PC-9 (cell line): ENCODE measurements around the gene DENND2A. TPM values are rescaled to one million over a fixed set of nuclear protein-coding genes. Genes with fewer than 3 reads are reported as not detected.
A peak's percentile ranks its signal among the peaks of the same experiment; 100 is the strongest.
"Not testable (repeated sequence)": the region's sequence is repeated elsewhere in the genome, so short reads cannot be mapped to it uniquely, and the experiment has no call there.

ENCODE experiments used
- BruUV-seq: library from RNA; stranded (reverse); fragments of 400-500 nt; replicated peaks from 2 replicates; lab custom pipeline; 2021; lab: Mats Ljungman, UMichigan
- CTCF ChIA-PET: fragments of 300-600 bp; sonication (Branson Sonifier 250); formaldehyde crosslinking; loops from one replicate; lab custom pipeline; 2022; ENCODE audit warnings: antibody characterized with exemption; lab: Charles Lee
- POLR2A ChIA-PET: fragments of 300-600 bp; sonication (Branson Sonifier 250); formaldehyde crosslinking; loops from one replicate; lab custom pipeline; 2022; ENCODE audit warnings: antibody characterized with exemption; ENCODE audit not compliant: unreplicated experiment; lab: Charles Lee
- DNase-seq, 2 experiments: peaks; one replicate each; pipeline versions ENCODE4 v3.0.0 to v3.0.0-alpha.2; 2015 to 2022; ENCODE audit warnings: mixed read lengths in 1 of 2
- H2AFZ ChIP-seq: fragments of 200-600 bp; sonication (generic); 2 replicates; pipeline ENCODE4 v1.8.1; 2017; ENCODE audit warnings: antibody characterized with exemption
- H3F3A ChIP-seq: fragments of 200-600 bp; sonication (generic); 2 replicates; pipeline ENCODE4 v1.8.1; 2017; ENCODE audit warnings: antibody characterized with exemption, mild to moderate bottlenecking, low read depth; ENCODE audit not compliant: insufficient read depth
- H3K27ac ChIP-seq: fragments of 200-600 bp; sonication (generic); 2 replicates; pipeline ENCODE4 v1.6.1; 2016; ENCODE audit warnings: mixed run types
- H3K27me3 ChIP-seq: fragments of 200-600 bp; sonication (generic); 2 replicates; pipeline ENCODE4 v1.6.1; 2016; ENCODE audit warnings: low read depth, mixed run types; ENCODE audit not compliant: insufficient read depth
- H3K36me3 ChIP-seq: fragments of 200-600 bp; sonication (generic); 2 replicates; pipeline ENCODE4 v1.6.1; 2016; ENCODE audit warnings: low read depth, mixed run types
- H3K4me1 ChIP-seq: fragments of 200-600 bp; sonication (generic); replicated peaks from 2 replicates; pipeline ENCODE4 v1.6.1; 2016; ENCODE audit warnings: mixed run types; ENCODE audit not compliant: insufficient read depth
- H3K4me2 ChIP-seq: fragments of 200-600 bp; sonication (generic); 2 replicates; pipeline ENCODE4 v1.6.1; 2017; ENCODE audit warnings: mixed run types
- H3K4me3 ChIP-seq: fragments of 200-600 bp; sonication (generic); 2 replicates; pipeline ENCODE4 v1.6.1; 2016; ENCODE audit warnings: mixed run types
- H3K79me2 ChIP-seq: fragments of 200-600 bp; sonication (generic); 2 replicates; pipeline ENCODE4 v1.6.1; 2017; ENCODE audit warnings: low read depth, mixed run types
- H3K9me2 ChIP-seq: fragments of 200-600 bp; sonication (generic); 2 replicates; pipeline ENCODE4 v1.8.1; 2017; ENCODE audit warnings: mild to moderate bottlenecking; ENCODE audit not compliant: insufficient read depth
- H3K9me3 ChIP-seq: fragments of 200-600 bp; sonication (generic); 2 replicates; pipeline ENCODE4 v1.8.1; 2016; ENCODE audit warnings: low read depth; ENCODE audit not compliant: insufficient read depth
- H4K20me1 ChIP-seq: fragments of 200-600 bp; sonication (generic); 2 replicates; pipeline ENCODE4 v1.8.1; 2017; ENCODE audit not compliant: insufficient read depth
- EZH2 ChIP-seq: fragments of 200-600 bp; sonication (generic); IDR thresholded peaks from 2 replicates; pipeline ENCODE4 v1.8.0; 2017; ENCODE audit warnings: antibody characterized with exemption, low read depth
- intact Hi-C: fragments of 100-400 bp; cut with micrococcal nuclease; formaldehyde crosslinking; loops from one replicate; pipeline ENCODE4 v1.10.0; 2022; ENCODE audit not compliant: unreplicated experiment
- total RNA-seq: library from RNA; stranded (reverse); gene quantifications from 2 replicates; pipeline ENCODE4 v1.2.3, GENCODE V29; 2021
- TF ChIP-seq, protein P1 (sequence below): fragments of 200-600 bp; sonication (generic); conservative IDR thresholded peaks from 2 replicates; pipeline ENCODE4 v1.6.1; 2017; ENCODE audit warnings: mixed run types, antibody characterized with exemption, mild to moderate bottlenecking, moderate library complexity

DENND2A gene
- total RNA-seq, 1 experiment from 2014 or later, result 4.2 TPM

DNA sequence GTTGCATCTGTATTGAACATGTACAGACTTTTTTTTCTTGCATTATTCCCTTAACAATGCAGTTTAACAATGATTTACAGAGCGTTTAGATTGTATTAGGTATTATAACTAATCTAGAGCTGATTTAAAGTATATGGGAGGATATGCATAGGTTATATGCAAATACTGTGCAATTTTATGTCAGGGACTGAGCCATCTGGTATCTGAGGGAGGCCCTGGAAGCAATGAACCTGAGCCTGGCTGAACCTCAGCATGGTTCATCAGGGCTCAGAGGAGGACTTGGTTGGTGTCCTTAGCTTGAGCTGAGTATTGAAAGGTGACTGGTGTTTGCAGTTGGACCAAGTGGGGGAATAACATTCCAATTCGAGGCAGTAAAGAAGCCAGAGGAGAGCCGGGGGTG, 36.9 kb upstream of the DENND2A start:
- Histone ChIP-seq H3K9me2 (no peaks in the 10 kb centered on the region), H2AFZ (no peak overlapping the region), H4K20me1 (0 out of 2 replicates have a peak, but pooled peaks cover 2% of the 10 kb centered on the region), H3K79me2 (peaks cover 5% of the 10 kb centered on the region; the same call in 1 of the 2 replicates), H3K4me1 (peaks cover 20% of the 10 kb centered on the region), H3K4me3 (no peak overlapping the region), H3K4me2 (no peak overlapping the region), H3F3A (no peaks in the 10 kb centered on the region), H3K27me3 (no peaks in the 10 kb centered on the region), H3K9me3 (no peaks in the 10 kb centered on the region), H3K27ac (no peak overlapping the region), H3K36me3 (0 out of 2 replicates have a peak, but pooled peaks cover 12% of the 10 kb centered on the region)
- ChIA-PET POLR2A (no interaction called here), CTCF (no interaction called here)
- no TSS peak for BruUV-seq
- intact Hi-C loops, result no loop called here
- TF ChIP-seq EZH2, result no peak
- TF ChIP-seq, protein P1, sequence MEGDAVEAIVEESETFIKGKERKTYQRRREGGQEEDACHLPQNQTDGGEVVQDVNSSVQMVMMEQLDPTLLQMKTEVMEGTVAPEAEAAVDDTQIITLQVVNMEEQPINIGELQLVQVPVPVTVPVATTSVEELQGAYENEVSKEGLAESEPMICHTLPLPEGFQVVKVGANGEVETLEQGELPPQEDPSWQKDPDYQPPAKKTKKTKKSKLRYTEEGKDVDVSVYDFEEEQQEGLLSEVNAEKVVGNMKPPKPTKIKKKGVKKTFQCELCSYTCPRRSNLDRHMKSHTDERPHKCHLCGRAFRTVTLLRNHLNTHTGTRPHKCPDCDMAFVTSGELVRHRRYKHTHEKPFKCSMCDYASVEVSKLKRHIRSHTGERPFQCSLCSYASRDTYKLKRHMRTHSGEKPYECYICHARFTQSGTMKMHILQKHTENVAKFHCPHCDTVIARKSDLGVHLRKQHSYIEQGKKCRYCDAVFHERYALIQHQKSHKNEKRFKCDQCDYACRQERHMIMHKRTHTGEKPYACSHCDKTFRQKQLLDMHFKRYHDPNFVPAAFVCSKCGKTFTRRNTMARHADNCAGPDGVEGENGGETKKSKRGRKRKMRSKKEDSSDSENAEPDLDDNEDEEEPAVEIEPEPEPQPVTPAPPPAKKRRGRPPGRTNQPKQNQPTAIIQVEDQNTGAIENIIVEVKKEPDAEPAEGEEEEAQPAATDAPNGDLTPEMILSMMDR, result no peak
- DNase-seq, result peak in 1 of 2 experiments; percentile 9

DNA sequence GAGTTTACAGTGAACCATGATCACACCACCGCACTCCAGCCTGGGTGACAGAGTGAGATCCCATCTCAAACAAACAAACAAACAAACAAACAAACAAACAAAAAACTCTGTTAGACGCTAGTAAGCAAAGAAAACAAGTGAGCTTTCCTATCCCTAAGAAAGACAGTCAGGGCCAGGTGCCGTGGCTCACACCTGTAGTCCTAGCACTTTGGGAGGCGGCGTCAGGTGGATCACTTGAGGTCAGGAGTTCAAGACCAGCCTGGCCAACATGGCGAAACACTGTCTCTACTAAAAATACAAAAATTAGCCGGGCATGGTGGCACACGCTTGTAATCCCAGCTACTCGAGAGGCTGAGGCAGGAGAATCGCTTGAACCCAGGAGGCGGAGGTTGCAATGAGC, 36.3 kb upstream of the DENND2A start:
- H3K4me3 ChIP-seq, H3K4me2 ChIP-seq, BruUV-seq, intact Hi-C loops, H3K36me3 ChIP-seq, H3K9me3 ChIP-seq, CTCF ChIA-PET, DNase-seq, POLR2A ChIA-PET, H2AFZ ChIP-seq, H3K27me3 ChIP-seq, H4K20me1 ChIP-seq, H3F3A ChIP-seq, H3K79me2 ChIP-seq, H3K27ac ChIP-seq, H3K9me2 ChIP-seq: not testable (repeated sequence)
- H3K4me1 ChIP-seq, result peaks cover 26% of the 10 kb centered on the region

DNA sequence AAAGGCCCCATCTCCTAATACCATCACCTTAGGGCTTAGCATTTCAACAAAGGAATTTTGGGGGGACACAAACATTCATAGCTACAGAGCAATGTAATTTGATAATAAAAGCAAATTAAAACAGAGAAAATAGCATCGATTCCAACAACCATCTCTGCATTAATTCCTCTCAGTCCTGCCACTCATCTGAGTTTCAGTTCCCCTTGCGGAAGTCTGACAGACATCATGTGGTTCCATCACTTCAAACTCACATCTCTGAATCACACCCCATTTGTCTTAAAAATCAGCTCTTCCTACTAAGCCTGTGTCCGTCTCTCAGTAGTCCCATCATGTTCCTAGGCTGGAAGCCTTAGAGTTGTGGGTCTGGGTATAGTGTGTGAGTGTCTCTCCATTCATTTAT, 35.7 kb upstream of the DENND2A start:
- peaks cover 26% of the 10 kb centered on the region for H3K4me1 ChIP-seq
- peak in 1 of 2 experiments; percentile 15 for DNase-seq
- no peak overlapping the region for H3K4me3 ChIP-seq
- no peaks in the 10 kb centered on the region for H3K9me2 ChIP-seq
- BruUV-seq, result no TSS peak
- no peak overlapping the region for H3K27ac ChIP-seq
- H3K27me3 ChIP-seq, result no peaks in the 10 kb centered on the region
- no peaks in the 10 kb centered on the region for H3K9me3 ChIP-seq
- H3K79me2 ChIP-seq, result peaks cover 5% of the 10 kb centered on the region; the same call in 1 of the 2 replicates
- H4K20me1 ChIP-seq, result 0 out of 2 replicates have a peak, but pooled peaks cover 2% of the 10 kb centered on the region
- H3K4me2 ChIP-seq, result no peak overlapping the region
- H3F3A ChIP-seq, result no peaks in the 10 kb centered on the region
- 0 out of 2 replicates have a peak, but pooled peaks cover 6% of the 10 kb centered on the region for H3K36me3 ChIP-seq
- CTCF ChIA-PET, result no interaction called here
- no peak overlapping the region for H2AFZ ChIP-seq
- POLR2A ChIA-PET, result no interaction called here
- no peak for TF ChIP-seq EZH2
- TF ChIP-seq, protein P1, result no peak
- intact Hi-C loops, result no loop called here
